ENCODE measurements around the gene CCNB2. TPM values are rescaled to one million over a fixed set of nuclear protein-coding genes. Genes with fewer than 3 reads are reported as not detected.

Gene CCNB2
- polyA plus RNA-seq, 1 donor (not counting 4 experiments of a cell fraction or from before 2014, with no cell fraction given), result 36.9 TPM

DNA sequence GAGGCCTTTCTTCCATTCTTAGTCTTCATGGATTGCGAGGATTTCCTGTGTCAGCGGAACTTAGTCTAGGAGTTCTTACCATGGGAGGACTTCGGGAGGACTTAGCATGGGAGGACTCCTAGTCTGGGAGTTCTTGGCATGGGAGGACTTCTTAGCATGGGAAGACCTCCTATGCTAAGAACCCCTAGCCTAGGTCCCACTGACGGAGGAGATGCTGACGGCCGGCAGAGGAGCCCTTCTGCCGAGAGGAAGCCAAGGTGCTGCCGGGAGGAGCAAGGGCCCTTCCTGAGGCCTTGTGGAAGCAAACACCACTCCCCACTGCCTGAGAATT lies 66.1 kb downstream of the CCNB2 start:
- TF ChIP-seq EZH2 (IDR thresholded peaks at IDR 0.05; ENCODE audit: low read length) (no peak), CTCF (optimal IDR thresholded peaks at IDR 0.05 in 1 of 3, IDR thresholded peaks at IDR 0.05 in 1 of 3, conservative IDR thresholded peaks at IDR 0.05 in 1 of 3; ENCODE audit: extremely low read depth in 1 of 3, insufficient read depth in 2 of 3, low read length in 3 of 3) (no peak)
- Histone ChIP-seq H3K9ac (ENCODE audit: control insufficient read depth, extremely low read depth, insufficient read depth, low read length) (peak overlapping the region; percentile 70), H3K9me1 (ENCODE audit: control insufficient read depth, extremely low read depth, insufficient read depth, low read length) (peaks cover 3% of the 10 kb centered on the region), H2AFZ (ENCODE audit: control insufficient read depth, low read length) (no peak overlapping the region), H3K4me1 (ENCODE audit: control insufficient read depth, extremely low read depth, insufficient read depth, low read length) (peaks cover 71% of the 10 kb centered on the region), H3K4me2 (ENCODE audit: control insufficient read depth, extremely low read depth, insufficient read depth, low read depth, low read length) (peak overlapping the region; percentile 17), H3K27me3 (ENCODE audit: control insufficient read depth, extremely low read depth, insufficient read depth, low read length) (no peaks in the 10 kb centered on the region), H4K20me1 (ENCODE audit: control insufficient read depth, extremely low read depth, insufficient read depth, low read length) (no peaks in the 10 kb centered on the region), H3K27ac (ENCODE audit: control insufficient read depth, insufficient read depth, low read length) (peak overlapping the region; percentile 91), H3K36me3 (ENCODE audit: control insufficient read depth in 2 of 2, extremely low read depth in 1 of 2, insufficient read depth in 2 of 2, low read length in 2 of 2) (peaks cover 12 to 55% of the 10 kb centered on the region in 2 experiments), H3K4me3 (ENCODE audit: control insufficient read depth in 2 of 3, extremely low read depth in 1 of 3, insufficient read depth in 2 of 3, low read depth in 1 of 3, low read length in 3 of 3) (no peak overlapping the region), H3K9me3 (ENCODE audit: control insufficient read depth, low read depth, low read length) (no peaks in the 10 kb centered on the region), H3K79me2 (ENCODE audit: control insufficient read depth, insufficient read depth, low read length) (no peaks in the 10 kb centered on the region)
- no peak for FAIRE-seq
- no peak for DNase-seq (ENCODE audit: low read depth, low spot score)
- dilution Hi-C loops (cut with MboI; ENCODE audit: extremely low pct_ligation_motif_present, low sequenced_read_pairs), result no loop called here

DNA sequence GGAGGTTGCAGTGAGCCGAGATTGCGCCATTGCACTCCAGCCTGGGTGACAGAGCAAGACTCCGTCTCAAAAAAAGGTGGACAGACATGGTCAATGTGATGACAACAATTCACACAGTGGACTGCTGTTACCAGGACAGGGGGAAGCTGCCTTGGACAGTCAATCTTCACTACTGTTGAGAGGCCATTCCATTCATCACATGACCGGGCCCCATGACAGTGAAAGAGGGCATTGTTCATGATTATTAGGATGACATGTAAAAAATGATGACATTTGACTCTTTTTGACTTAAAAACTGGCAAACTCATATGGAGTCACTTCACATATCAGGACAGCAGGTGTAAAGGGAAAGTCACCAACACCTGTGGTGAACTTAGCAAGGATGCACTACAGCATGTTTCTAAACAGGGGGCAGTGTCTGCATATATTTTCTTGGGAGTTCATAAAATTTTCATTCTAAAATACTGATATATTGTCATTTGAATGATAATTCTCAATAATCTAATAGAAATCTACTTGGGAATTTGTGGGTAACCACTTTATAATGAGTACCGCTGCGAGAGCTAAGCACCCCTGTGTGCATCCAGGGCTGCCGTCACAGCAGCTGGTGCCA lies 67.4 kb downstream of the CCNB2 start:
- Histone ChIP-seq H3K9ac (ENCODE audit: control insufficient read depth, extremely low read depth, insufficient read depth, low read length) (no peak overlapping the region), H2AFZ (ENCODE audit: control insufficient read depth, low read length) (no peak overlapping the region), H3K9me3 (ENCODE audit: control insufficient read depth, low read depth, low read length) (no peaks in the 10 kb centered on the region), H3K27ac (ENCODE audit: control insufficient read depth, insufficient read depth, low read length) (no peak overlapping the region), H3K4me1 (ENCODE audit: control insufficient read depth, extremely low read depth, insufficient read depth, low read length) (peaks cover 64% of the 10 kb centered on the region), H3K9me1 (ENCODE audit: control insufficient read depth, extremely low read depth, insufficient read depth, low read length) (no peaks in the 10 kb centered on the region), H3K36me3 (ENCODE audit: control insufficient read depth in 2 of 2, extremely low read depth in 1 of 2, insufficient read depth in 2 of 2, low read length in 2 of 2) (peaks cover 16 to 54% of the 10 kb centered on the region in 2 experiments), H3K4me2 (ENCODE audit: control insufficient read depth, extremely low read depth, insufficient read depth, low read depth, low read length) (no peak overlapping the region), H3K27me3 (ENCODE audit: control insufficient read depth, extremely low read depth, insufficient read depth, low read length) (no peaks in the 10 kb centered on the region), H3K4me3 (ENCODE audit: control insufficient read depth in 2 of 3, extremely low read depth in 1 of 3, insufficient read depth in 2 of 3, low read depth in 1 of 3, low read length in 3 of 3) (no peak overlapping the region), H4K20me1 (ENCODE audit: control insufficient read depth, extremely low read depth, insufficient read depth, low read length) (no peaks in the 10 kb centered on the region), H3K79me2 (ENCODE audit: control insufficient read depth, insufficient read depth, low read length) (no peaks in the 10 kb centered on the region)
- no peak for DNase-seq (ENCODE audit: low read depth, low spot score)
- dilution Hi-C loops (cut with MboI; ENCODE audit: extremely low pct_ligation_motif_present, low sequenced_read_pairs), result no loop called here
- TF ChIP-seq EZH2 (IDR thresholded peaks at IDR 0.05; ENCODE audit: low read length) (no peak), CTCF (optimal IDR thresholded peaks at IDR 0.05 in 1 of 3, IDR thresholded peaks at IDR 0.05 in 1 of 3, conservative IDR thresholded peaks at IDR 0.05 in 1 of 3; ENCODE audit: extremely low read depth in 1 of 3, insufficient read depth in 2 of 3, low read length in 3 of 3) (no peak)
- no peak for FAIRE-seq

All from keratinocyte (primary cell).